ENCODE results near the gene CBLN2. TPM values are rescaled to one million over a fixed set of nuclear protein-coding genes. Genes with fewer than 3 reads are reported as not detected.

The CBLN2 gene
- total RNA-seq, 1 experiment from 2014 or later, result 7.5 TPM

- no TSS peak for BruUV-seq (replicated peaks)
- intact Hi-C loops (cut with micrococcal nuclease; ENCODE audit: unreplicated experiment), result loop anchor here (5.0 to 10.0 kb wide), 4 partner anchors 445 to 1838 kb away; no protein-coding TSS in a partner anchor
- TF ChIP-seq, protein P1, sequence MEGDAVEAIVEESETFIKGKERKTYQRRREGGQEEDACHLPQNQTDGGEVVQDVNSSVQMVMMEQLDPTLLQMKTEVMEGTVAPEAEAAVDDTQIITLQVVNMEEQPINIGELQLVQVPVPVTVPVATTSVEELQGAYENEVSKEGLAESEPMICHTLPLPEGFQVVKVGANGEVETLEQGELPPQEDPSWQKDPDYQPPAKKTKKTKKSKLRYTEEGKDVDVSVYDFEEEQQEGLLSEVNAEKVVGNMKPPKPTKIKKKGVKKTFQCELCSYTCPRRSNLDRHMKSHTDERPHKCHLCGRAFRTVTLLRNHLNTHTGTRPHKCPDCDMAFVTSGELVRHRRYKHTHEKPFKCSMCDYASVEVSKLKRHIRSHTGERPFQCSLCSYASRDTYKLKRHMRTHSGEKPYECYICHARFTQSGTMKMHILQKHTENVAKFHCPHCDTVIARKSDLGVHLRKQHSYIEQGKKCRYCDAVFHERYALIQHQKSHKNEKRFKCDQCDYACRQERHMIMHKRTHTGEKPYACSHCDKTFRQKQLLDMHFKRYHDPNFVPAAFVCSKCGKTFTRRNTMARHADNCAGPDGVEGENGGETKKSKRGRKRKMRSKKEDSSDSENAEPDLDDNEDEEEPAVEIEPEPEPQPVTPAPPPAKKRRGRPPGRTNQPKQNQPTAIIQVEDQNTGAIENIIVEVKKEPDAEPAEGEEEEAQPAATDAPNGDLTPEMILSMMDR (conservative IDR thresholded peaks at IDR 0.05; ENCODE audit: low read depth, low read length), result no peak
- no peak for TF ChIP-seq EZH2 (IDR thresholded peaks at IDR 0.05; ENCODE audit: borderline replicate concordance, low read depth, low read length, poor library complexity, severe bottlenecking)
Measured at GRCh38 chr18:72539901-72540300, 4.2 kb downstream of the CBLN2 start.

DNA sequence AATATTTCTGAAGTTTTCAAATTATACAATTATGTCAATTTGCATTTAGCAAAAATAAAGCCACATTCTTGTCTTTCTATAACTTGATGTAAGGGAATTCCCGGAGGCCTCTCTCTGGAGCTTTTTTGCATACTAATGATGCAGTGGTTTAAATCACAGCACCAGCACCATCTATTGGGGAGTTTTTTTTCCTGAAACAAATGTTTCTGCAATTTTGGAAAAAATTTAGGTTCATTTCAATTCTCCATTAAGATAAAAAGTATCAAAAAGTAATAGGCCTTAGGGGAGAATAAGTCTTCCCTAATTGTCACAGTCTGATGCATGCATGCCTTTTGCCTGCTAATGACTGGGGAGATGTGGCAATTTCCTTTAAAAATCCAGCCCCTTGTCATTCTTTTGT, 13.5 kb downstream of the CBLN2 start:
- Histone ChIP-seq H3K36me3 (ENCODE audit: insufficient read depth, low read length, poor library complexity, severe bottlenecking) (no peaks in the 10 kb centered on the region), H3K4me1 (ENCODE audit: insufficient read depth, low read length, poor library complexity, severe bottlenecking) (peaks cover 8% of the 10 kb centered on the region), H3K4me3 (ENCODE audit: low read depth, low read length, poor library complexity, severe bottlenecking) (no peak overlapping the region), H3K27me3 (replicated peaks; ENCODE audit: insufficient read depth, low read depth, low read length, poor library complexity) (no peaks in the 10 kb centered on the region), H3K9me3 (ENCODE audit: low read depth, low read length, poor library complexity, severe bottlenecking) (no peaks in the 10 kb centered on the region), H3K27ac (ENCODE audit: low read depth, low read length, poor library complexity, severe bottlenecking) (no peak overlapping the region)
- CTCF ChIA-PET, result no interaction called here
- peak; percentile 69 for DNase-seq (ENCODE audit: low spot score)
- POLR2A ChIA-PET (ENCODE audit: low non-redundant PET), result no interaction called here
- no TSS peak for BruUV-seq (replicated peaks)
- no peak for TF ChIP-seq EZH2 (IDR thresholded peaks at IDR 0.05; ENCODE audit: borderline replicate concordance, low read depth, low read length, poor library complexity, severe bottlenecking)
- TF ChIP-seq, protein P1 (conservative IDR thresholded peaks at IDR 0.05; ENCODE audit: low read depth, low read length), result peak; percentile 51
- intact Hi-C loops (cut with micrococcal nuclease; ENCODE audit: unreplicated experiment), result loop anchor here (5.0 kb wide), 1 partner anchor 1133 kb away; no protein-coding TSS in a partner anchor

More at GRCh38 chr18:72539901-72540300, 4.2 kb downstream of the CBLN2 start:
- Histone ChIP-seq H3K36me3 (ENCODE audit: insufficient read depth, low read length, poor library complexity, severe bottlenecking) (no peaks in the 10 kb centered on the region), H3K9me3 (ENCODE audit: low read depth, low read length, poor library complexity, severe bottlenecking) (no peaks in the 10 kb centered on the region), H3K4me1 (ENCODE audit: insufficient read depth, low read length, poor library complexity, severe bottlenecking) (peaks cover 7% of the 10 kb centered on the region), H3K27ac (ENCODE audit: low read depth, low read length, poor library complexity, severe bottlenecking) (no peak overlapping the region), H3K4me3 (ENCODE audit: low read depth, low read length, poor library complexity, severe bottlenecking) (no peak overlapping the region), H3K27me3 (replicated peaks; ENCODE audit: insufficient read depth, low read depth, low read length, poor library complexity) (peaks cover 22% of the 10 kb centered on the region)
- CTCF ChIA-PET, result no interaction called here
- DNase-seq (ENCODE audit: low spot score), result no peak
- POLR2A ChIA-PET (ENCODE audit: low non-redundant PET), result no interaction called here

GRCh38 chr18:72504866-72505265, 39.3 kb downstream of the CBLN2 start:
- Histone ChIP-seq H3K4me3 (ENCODE audit: low read depth, low read length, poor library complexity, severe bottlenecking) (no peak overlapping the region), H3K4me1 (ENCODE audit: insufficient read depth, low read length, poor library complexity, severe bottlenecking) (no peaks in the 10 kb centered on the region), H3K27ac (ENCODE audit: low read depth, low read length, poor library complexity, severe bottlenecking) (no peak overlapping the region), H3K27me3 (replicated peaks; ENCODE audit: insufficient read depth, low read depth, low read length, poor library complexity) (no peaks in the 10 kb centered on the region), H3K36me3 (ENCODE audit: insufficient read depth, low read length, poor library complexity, severe bottlenecking) (no peaks in the 10 kb centered on the region), H3K9me3 (ENCODE audit: low read depth, low read length, poor library complexity, severe bottlenecking) (no peaks in the 10 kb centered on the region)
- ChIA-PET POLR2A (ENCODE audit: low non-redundant PET) (no interaction called here), CTCF (no interaction called here)
- TF ChIP-seq EZH2 (IDR thresholded peaks at IDR 0.05; ENCODE audit: borderline replicate concordance, low read depth, low read length, poor library complexity, severe bottlenecking), result no peak
- TF ChIP-seq, protein P1 (conservative IDR thresholded peaks at IDR 0.05; ENCODE audit: low read depth, low read length), result no peak
- no peak for DNase-seq (ENCODE audit: low spot score)
- no TSS peak for BruUV-seq (replicated peaks)
- intact Hi-C loops (cut with micrococcal nuclease; ENCODE audit: unreplicated experiment), result loop anchor here (10.0 kb wide), 1 partner anchor 60 kb away; no protein-coding TSS in a partner anchor
